H1 (cell line): ENCODE measurements around the gene INIP. TPM values are rescaled to one million over a fixed set of nuclear protein-coding genes. Genes with fewer than 3 reads are reported as not detected.

ENCODE experiments used
- CTCF ChIA-PET: fragments of 300-600 bp; sonication (Branson Sonifier 250); formaldehyde crosslinking; loops from one replicate; lab custom pipeline; 2021; ENCODE audit not compliant: partially characterized antibody; lab: Charles Lee
- POLR2A ChIA-PET: fragments of 300-600 bp; sonication (Branson Sonifier 250); formaldehyde crosslinking; loops from one replicate; lab custom pipeline; 2021; ENCODE audit warnings: inconsistent platforms; ENCODE audit not compliant: partially characterized antibody; lab: Charles Lee
- DNase-seq, 2 experiments: peaks; one replicate each; pipeline versions ENCODE4 v3.0.0 to v3.0.0-alpha.2; 2010 to 2022; ENCODE audit warnings: low spot score in 2 of 2, low read depth in 1 of 2, mixed read lengths in 1 of 2
- FAIRE-seq: peaks from 2 replicates; lab custom pipeline; 2011; peaks lifted over from hg19 to GRCh38; lab: Jason Lieb, UNC
- H2AFZ ChIP-seq: 2 replicates; pipeline ENCODE4 v1.8.1; 2012; ENCODE audit warnings: low read length, inconsistent platforms
- H2AK5ac ChIP-seq: 2 replicates; pipeline ENCODE4 v1.6.1; 2013; ENCODE audit warnings: low read depth, low read length
- H2BK120ac ChIP-seq: replicated peaks from 2 replicates; pipeline ENCODE3; 2013; ENCODE audit warnings: low read depth, low read length, inconsistent platforms
- H2BK12ac ChIP-seq: 2 replicates; pipeline ENCODE4 v1.6.1; 2013; ENCODE audit warnings: low read depth, low read length
- H2BK15ac ChIP-seq: 2 replicates; pipeline ENCODE4 v1.6.1; 2013; ENCODE audit warnings: low read length
- H2BK20ac ChIP-seq: 2 replicates; pipeline ENCODE4 v1.6.1; 2013; ENCODE audit warnings: low read length
- H2BK5ac ChIP-seq: 2 replicates; pipeline ENCODE4 v1.6.1; 2013; ENCODE audit warnings: low read depth, low read length
- H3K14ac ChIP-seq: 2 replicates; pipeline ENCODE4 v1.6.1; 2013; ENCODE audit warnings: inconsistent platforms; ENCODE audit not compliant: insufficient read length
- H3K18ac ChIP-seq: 2 replicates; pipeline ENCODE4 v1.6.1; 2013; ENCODE audit warnings: low read length; ENCODE audit errors: extremely low read depth
- H3K23ac ChIP-seq: 2 replicates; pipeline ENCODE4 v1.6.1; 2013; ENCODE audit warnings: inconsistent platforms; ENCODE audit not compliant: insufficient read length
- H3K23me2 ChIP-seq: 2 replicates; pipeline ENCODE4 v1.6.1; 2013; ENCODE audit warnings: low read depth, low read length
- H3K27ac ChIP-seq: 2 replicates; pipeline ENCODE4 v1.6.1; 2011; ENCODE audit warnings: low read depth, low read length, inconsistent platforms
- H3K27me3 ChIP-seq, 4 experiments: replicated peaks in 1 of 4; 1 replicate in 1 of 4; 2 replicates in 3 of 4; pipeline versions ENCODE4 v1.6.1 to v1.8.1; 2011 to 2013; ENCODE audit warnings: low read length in 3 of 4, mild to moderate bottlenecking in 3 of 4, inconsistent platforms in 2 of 4, mixed read lengths in 2 of 4, moderate library complexity in 1 of 4; ENCODE audit not compliant: control insufficient read depth in 3 of 4, insufficient read depth in 3 of 4; ENCODE audit errors: extremely low read depth in 1 of 4
- H3K36me3 ChIP-seq, 4 experiments: 2 replicates each; pipeline versions ENCODE4 v1.6.1 to v1.8.1; 2011 to 2013; ENCODE audit warnings: mild to moderate bottlenecking in 4 of 4, low read length in 3 of 4, moderate library complexity in 2 of 4, control low read depth in 1 of 4, inconsistent platforms in 1 of 4; ENCODE audit not compliant: insufficient read depth in 4 of 4, control insufficient read depth in 2 of 4
- H3K4ac ChIP-seq: replicated peaks from 2 replicates; pipeline ENCODE3; 2013; ENCODE audit warnings: low read length, low read depth, mixed read lengths, inconsistent platforms; ENCODE audit not compliant: insufficient read length
- H3K4me1 ChIP-seq, 4 experiments: replicated peaks in 1 of 4; 1 replicate in 1 of 4; 2 replicates in 3 of 4; pipeline versions ENCODE4 v1.6.1 to v1.8.1; 2011 to 2013; ENCODE audit warnings: low read length in 3 of 4, inconsistent platforms in 2 of 4, mixed read lengths in 1 of 4; ENCODE audit not compliant: insufficient read depth in 4 of 4, control insufficient read depth in 3 of 4
- H3K4me2 ChIP-seq, 2 experiments: 2 replicates each; pipeline versions ENCODE4 v1.6.1 to v1.8.1; 2011 to 2013; ENCODE audit warnings: low read depth in 2 of 2, low read length in 2 of 2, control low read depth in 1 of 2, inconsistent platforms in 1 of 2, mild to moderate bottlenecking in 1 of 2; ENCODE audit not compliant: insufficient read depth in 1 of 2
- H3K4me3 ChIP-seq, 4 experiments: fragments of 200-600, 300-600 bp in 1 of 4; sonication (generic), shearing (Covaris generic), sonication (Bioruptor Twin) in 1 of 4; 2 replicates each; pipeline versions ENCODE4 v1.5.1 to v1.8.1; 2011 to 2016; ENCODE audit warnings: low read length in 4 of 4, low read depth in 3 of 4, control low read depth in 2 of 4, inconsistent platforms in 2 of 4, mild to moderate bottlenecking in 2 of 4, mixed read lengths in 1 of 4, moderate library complexity in 1 of 4; ENCODE audit not compliant: insufficient read depth in 2 of 4; ENCODE audit errors: extremely low read depth in 1 of 4
- H3K56ac ChIP-seq: replicated peaks from 2 replicates; pipeline ENCODE3; 2013; ENCODE audit warnings: low read depth, mild to moderate bottlenecking, mixed read lengths, low read length, inconsistent platforms; ENCODE audit not compliant: insufficient read length
- H3K79me1 ChIP-seq: 2 replicates; pipeline ENCODE4 v1.6.1; 2013; ENCODE audit warnings: low read depth, low read length, control low read depth
- H3K79me2 ChIP-seq, 2 experiments: 2 replicates each; pipeline versions ENCODE4 v1.6.1 to v1.8.1; 2012 to 2013; ENCODE audit warnings: low read length in 2 of 2, mild to moderate bottlenecking in 2 of 2, inconsistent platforms in 1 of 2; ENCODE audit not compliant: insufficient read depth in 2 of 2, control insufficient read depth in 1 of 2
- H3K9ac ChIP-seq, 4 experiments: replicated peaks in 1 of 4; 1 replicate in 1 of 4; 2 replicates in 3 of 4; pipeline versions ENCODE4 v1.6.1 to v1.8.1; 2011 to 2013; ENCODE audit warnings: low read depth in 3 of 4, low read length in 3 of 4, control low read depth in 2 of 4, mild to moderate bottlenecking in 2 of 4, moderate library complexity in 2 of 4, inconsistent platforms in 1 of 4; ENCODE audit errors: extremely low read depth in 1 of 4
- H3K9me3 ChIP-seq, 2 experiments: 2 replicates each; pipeline versions ENCODE4 v1.6.1 to v1.8.1; 2012 to 2013; ENCODE audit warnings: mild to moderate bottlenecking in 2 of 2, moderate library complexity in 2 of 2, control low read depth in 1 of 2, inconsistent platforms in 1 of 2, low read depth in 1 of 2, low read length in 1 of 2, mixed read lengths in 1 of 2; ENCODE audit not compliant: insufficient read depth in 2 of 2
- H4K20me1 ChIP-seq, 2 experiments: replicated peaks in 1 of 2; 2 replicates each; pipeline versions ENCODE3 to v1.8.1; 2011 to 2013; ENCODE audit warnings: inconsistent platforms in 2 of 2, low read length in 2 of 2, mild to moderate bottlenecking in 1 of 2; ENCODE audit not compliant: insufficient read depth in 2 of 2, control insufficient read depth in 1 of 2
- H4K5ac ChIP-seq: 2 replicates; pipeline ENCODE4 v1.6.1; 2013; ENCODE audit warnings: low read length, low read depth, mixed read lengths, inconsistent platforms; ENCODE audit not compliant: insufficient read length
- H4K8ac ChIP-seq: 2 replicates; pipeline ENCODE4 v1.8.0; 2013; ENCODE audit warnings: mild to moderate bottlenecking, moderate library complexity, low read length, inconsistent platforms; ENCODE audit not compliant: insufficient read depth; ENCODE audit errors: extremely low read depth
- H4K91ac ChIP-seq: replicated peaks from 2 replicates; pipeline ENCODE3; 2013; ENCODE audit warnings: low read length, mixed read lengths, inconsistent platforms; ENCODE audit not compliant: insufficient read length
- EGR1 ChIP-seq: IDR thresholded peaks from 2 replicates; pipeline ENCODE4 v1.6.1; 2011; ENCODE audit warnings: low read depth, low read length, borderline replicate concordance
- FOSL1 ChIP-seq: IDR thresholded peaks from 2 replicates; pipeline ENCODE4 v1.6.1; 2011; ENCODE audit warnings: mild to moderate bottlenecking, low read depth, low read length, moderate library complexity; ENCODE audit not compliant: insufficient read depth
- JUND ChIP-seq: IDR thresholded peaks from 2 replicates; pipeline ENCODE4 v1.6.1; 2011; ENCODE audit warnings: mild to moderate bottlenecking, improper control_type of control experiment, low read length
- KDM1A ChIP-seq: fragments of 200-600, 300-600 bp; sonication (generic); IDR thresholded peaks from 2 replicates; pipeline ENCODE4 v1.7.1; 2016; ENCODE audit warnings: mild to moderate bottlenecking, low read length, borderline replicate concordance
- NRF1 ChIP-seq: IDR thresholded peaks from 2 replicates; pipeline ENCODE4 v1.6.1; 2011; ENCODE audit warnings: mild to moderate bottlenecking, low read depth, low read length, improper control_type of control experiment
- WGBS, 2 experiments: shearing (Covaris generic) in 1 of 2; methylation state at CpG; one replicate each; pipeline versions ENCODE4 v1.1.6 to v1.1.7; 2013 to 2015; ENCODE audit warnings: low lambda C conversion rate in 2 of 2, mixed read lengths in 2 of 2, inconsistent platforms in 1 of 2, low coverage in 1 of 2, missing lambda C conversion rate in 1 of 2; ENCODE audit not compliant: insufficient replicate concordance in 2 of 2, insufficient coverage in 1 of 2, insufficient read length in 1 of 2; ENCODE audit errors: extremely low coverage in 1 of 2, missing lambda C conversion rate in 1 of 2; 5-methylcytosine and 5-hydroxymethylcytosine counted together
- polyA plus RNA-seq, 7 experiments: library from polyadenylated mRNA; depleted of rRNA in 3 of 7; stranded (reverse) in 5 of 7; unstranded in 2 of 7; fragments of >200 nt in 5 of 7; fragments of 200-250 nt in 2 of 7; gene quantifications; 1 replicate in 5 of 7; 2 replicates in 1 of 7; 4 replicates in 1 of 7; pipeline versions ENCODE4 v1.2.1 to v1.2.3, GENCODE V29; 2011 to 2013; ENCODE audit warnings: missing spikeins in 2 of 7, mixed read lengths in 2 of 7
- total RNA-seq: library from RNA; stranded (reverse); fragmentation: NEBNext Ultra II Directional; extraction: Animal tissue kit (Norgen Biotek cat#: 25700); gene quantifications from 2 replicates; pipeline ENCODE4 v1.2.1, GENCODE V29; 2021
- TF ChIP-seq, protein P1 (sequence below): IDR thresholded peaks from 2 replicates; pipeline ENCODE4 v1.6.1; 2011; ENCODE audit warnings: low read length, improper control_type of control experiment

Gene INIP
- total and polyA plus RNA-seq, 2 of the 8 experiments (the other 6 are each of a cell fraction or from before 2014, with no cell fraction given) = 10.7 to 18.3 TPM

GRCh38 chr9:112728401-112728800 lies 10.5 kb upstream of the INIP start:
- FAIRE-seq = no peak
- TF ChIP-seq NRF1 = no peak
- TF ChIP-seq, protein P1, sequence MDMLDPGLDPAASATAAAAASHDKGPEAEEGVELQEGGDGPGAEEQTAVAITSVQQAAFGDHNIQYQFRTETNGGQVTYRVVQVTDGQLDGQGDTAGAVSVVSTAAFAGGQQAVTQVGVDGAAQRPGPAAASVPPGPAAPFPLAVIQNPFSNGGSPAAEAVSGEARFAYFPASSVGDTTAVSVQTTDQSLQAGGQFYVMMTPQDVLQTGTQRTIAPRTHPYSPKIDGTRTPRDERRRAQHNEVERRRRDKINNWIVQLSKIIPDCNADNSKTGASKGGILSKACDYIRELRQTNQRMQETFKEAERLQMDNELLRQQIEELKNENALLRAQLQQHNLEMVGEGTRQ = no peak
- no peak for TF ChIP-seq FOSL1
- no peak for TF ChIP-seq KDM1A
- no peak for TF ChIP-seq JUND
- TF ChIP-seq EGR1 = no peak
- 91% methylated on average over 2 of the region's 2 CpGs; no CpG with 5 or more reads in 1 of the 2 experiments for WGBS, 2 experiments

More at GRCh38 chr9:112728401-112728800, 10.5 kb upstream of the INIP start:
- Histone ChIP-seq H2BK15ac (no peak overlapping the region), H3K18ac (no peak overlapping the region), H4K8ac (no peak overlapping the region), H4K20me1 (no peaks in the 10 kb centered on the region), H2BK12ac (no peak overlapping the region), H3K79me1 (no peaks in the 10 kb centered on the region), H2BK20ac (no peak overlapping the region), H3K23ac (no peak overlapping the region), H3K4me1 (no peaks in the 10 kb centered on the region), H3K27me3 (no peaks in the 10 kb centered on the region), H4K91ac (no peak overlapping the region), H4K5ac (no peak overlapping the region), H3K79me2 (no peaks in the 10 kb centered on the region), H2BK5ac (no peak overlapping the region), H3K4me2 (no peak overlapping the region), H2AK5ac (no peak overlapping the region), H3K4ac (no peak overlapping the region), H3K27ac (no peak overlapping the region), H3K9ac (no peak overlapping the region), H3K23me2 (no peaks in the 10 kb centered on the region), H3K14ac (no peak overlapping the region), H2AFZ (no peak overlapping the region), H3K4me3 (no peak overlapping the region), H3K9me3 (no peaks in the 10 kb centered on the region), H2BK120ac (no peak overlapping the region), H3K36me3 (no peaks in the 10 kb centered on the region), H3K56ac (no peak overlapping the region)
- POLR2A ChIA-PET = no interaction called here
- CTCF ChIA-PET = interaction anchor here (0.6 to 2.4 kb wide), 2 partner anchors 10 to 111 kb away, joined by 5 to 9 read pairs; partner anchors contain the start of gene INIP
- no peak for DNase-seq
